Measurements from ENCODE around the gene TMEM191C. TPM values are rescaled to one million over a fixed set of nuclear protein-coding genes. Genes with fewer than 3 reads are reported as not detected.
"Not testable (repeated sequence)": the region's sequence is repeated elsewhere in the genome, so short reads cannot be mapped to it uniquely, and the experiment has no call there.

TMEM191C gene
- total RNA-seq, 1 donor from 2014 or later: 0.54 TPM

DNA sequence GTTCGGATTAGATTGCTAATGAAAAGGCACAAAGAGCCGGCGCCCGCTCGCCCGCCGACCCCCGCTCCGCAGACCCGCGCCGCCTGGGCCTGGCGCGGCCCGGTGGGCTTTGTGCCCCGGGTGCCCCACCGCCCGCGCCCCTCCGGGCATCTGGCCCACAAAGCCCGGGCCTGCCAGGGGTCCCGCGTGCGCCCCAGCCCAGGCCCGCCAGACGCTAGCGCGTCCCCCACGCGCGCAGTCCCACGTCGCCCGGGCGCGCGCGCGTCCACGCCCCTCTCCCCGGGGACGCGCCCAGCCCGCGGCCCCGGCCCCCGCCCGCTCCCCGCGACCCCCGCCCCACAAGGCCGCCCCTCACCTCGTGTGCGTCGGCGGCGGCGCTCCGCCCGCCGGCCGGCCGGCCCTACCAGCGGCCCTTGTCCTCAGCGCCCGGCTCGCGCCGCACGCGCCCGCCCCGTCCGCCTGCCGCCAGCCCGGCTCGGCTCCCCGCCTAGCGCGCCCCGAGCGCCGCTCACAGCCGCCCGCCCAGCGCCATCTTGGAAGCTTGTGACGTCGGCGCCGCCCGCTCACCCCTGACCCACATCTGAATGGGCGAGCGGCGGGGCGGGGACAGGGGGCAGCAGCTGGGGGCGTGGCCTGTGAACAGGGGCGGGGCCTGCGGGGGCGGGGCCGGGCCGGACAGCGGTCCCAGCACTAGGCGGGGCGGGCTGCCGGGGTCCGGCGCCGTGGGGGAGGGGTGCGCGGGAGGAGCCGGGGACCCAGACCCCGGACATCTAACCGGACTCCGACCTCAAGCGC, 50.0 kb downstream of the TMEM191C start:
- intact Hi-C loops (cut with micrococcal nuclease); H3K36me3 Mint-ChIP-seq (ENCODE audit: low read depth); H3K4me3 Mint-ChIP-seq; H3K4me1 Mint-ChIP-seq; DNase-seq; H3K27ac Mint-ChIP-seq; H3K27me3 Mint-ChIP-seq; H3K9me3 Mint-ChIP-seq: not testable (repeated sequence)

Other genes with a start within 250 kb of the TMEM191C start
- 0.26 TPM in 1 of 2 replicates, not detected in the other for gene RIMBP3B, start 83.6 kb upstream of the TMEM191C start, total RNA-seq
- gene HIC2, start 50.0 kb upstream of the TMEM191C start, total RNA-seq: 5.9 and 6.4 TPM in 2 replicates
- gene RIMBP3C, start 84.1 kb downstream of the TMEM191C start, total RNA-seq: 0.19 and 0.26 TPM in 2 replicates
- gene UBE2L3, start 100.3 kb downstream of the TMEM191C start, total RNA-seq: 62.1 and 63.3 TPM in 2 replicates
- 54.2 and 56.1 TPM in 2 replicates for gene YDJC, start 162.6 kb downstream of the TMEM191C start, total RNA-seq
- gene CCDC116, start 165.4 kb downstream of the TMEM191C start, total RNA-seq: 0.40 and 0.51 TPM in 2 replicates
- gene SDF2L1, start 174.9 kb downstream of the TMEM191C start, total RNA-seq: 94.3 and 103 TPM in 2 replicates
- gene PPIL2, start 198.6 kb downstream of the TMEM191C start, total RNA-seq: 53.1 and 55.9 TPM in 2 replicates